ENCODE data around the gene HSBP1. TPM values are rescaled to one million over a fixed set of nuclear protein-coding genes. Genes with fewer than 3 reads are reported as not detected.

The HSBP1 gene
- total and polyA plus RNA-seq, 2 of the 8 experiments (the other 6 are each of a cell fraction or from before 2014, with no cell fraction given) = 78.4 to 219 TPM

DNA sequence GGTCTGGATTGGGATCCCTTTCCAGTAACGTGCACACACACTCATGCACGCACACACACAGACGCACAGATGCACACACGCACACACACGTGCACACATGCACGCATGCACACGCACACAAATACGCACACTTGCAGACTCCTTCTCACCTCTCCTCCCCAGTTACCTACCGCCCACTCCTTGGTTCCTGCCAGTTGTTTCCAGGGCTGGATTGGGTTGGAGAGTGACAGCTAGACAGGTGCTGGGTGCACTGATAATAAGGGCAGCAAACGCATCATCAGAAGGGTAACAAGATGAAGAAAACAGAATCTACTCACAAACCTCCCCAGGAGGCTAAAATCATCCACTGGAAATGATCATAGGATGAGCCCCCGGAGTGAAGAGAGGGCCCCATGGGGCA, 45.0 kb downstream of the HSBP1 start:
- no peaks in the 10 kb centered on the region for H3K23me2 ChIP-seq (ENCODE audit: low read depth, low read length)
- no peak overlapping the region for H2AFZ ChIP-seq (ENCODE audit: low read length)
- ChIA-PET CTCF (ENCODE audit: partially characterized antibody) (interaction anchor here (1.1 kb wide), 2 partner anchors 25 to 33 kb away, joined by 3 to 4 read pairs; no protein-coding TSS in a partner anchor), POLR2A (ENCODE audit: partially characterized antibody) (interaction anchor here (2.8 kb wide), 1 partner anchor 12 kb away, joined by 24 read pairs; no protein-coding TSS in a partner anchor)
- no peak overlapping the region for H4K5ac ChIP-seq (ENCODE audit: insufficient read length, low read depth, low read length)
- H4K8ac ChIP-seq (ENCODE audit: extremely low read depth, insufficient read depth, low read length) = no peak overlapping the region
- H3K4ac ChIP-seq (replicated peaks; ENCODE audit: insufficient read length, low read depth, low read length) = no peak overlapping the region
- no peaks in the 10 kb centered on the region for H4K20me1 ChIP-seq (replicated peaks in 1 of 2; ENCODE audit: control insufficient read depth in 1 of 2, insufficient read depth in 2 of 2, low read length in 2 of 2)
- H2BK120ac ChIP-seq (replicated peaks; ENCODE audit: low read depth, low read length) = no peak overlapping the region
- H3K23ac ChIP-seq (ENCODE audit: insufficient read length) = no peak overlapping the region
- H3K36me3 ChIP-seq (ENCODE audit: control insufficient read depth in 2 of 4, insufficient read depth in 4 of 4, low read length in 3 of 4) = no peaks in the 10 kb centered on the region
- WGBS, 2 experiments (ENCODE audit: extremely low coverage in 1 of 2, insufficient coverage in 1 of 2, insufficient read length in 1 of 2, insufficient replicate concordance in 2 of 2, low coverage in 1 of 2, low lambda C conversion rate in 2 of 2, missing lambda C conversion rate in 1 of 2) = 88% methylated on average over 11 of the region's 11 CpGs; no CpG with 5 or more reads in 1 of the 2 experiments
- H3K79me2 ChIP-seq (ENCODE audit: control insufficient read depth in 1 of 2, insufficient read depth in 2 of 2, low read length in 2 of 2) = no peaks in the 10 kb centered on the region
- H2BK12ac ChIP-seq (ENCODE audit: low read depth, low read length) = peak overlapping the region; percentile 77
- H3K4me2 ChIP-seq (ENCODE audit: insufficient read depth in 1 of 2, low read depth in 2 of 2, low read length in 2 of 2) = no peak overlapping the region
- FAIRE-seq = no peak
- TF ChIP-seq SRF (IDR thresholded peaks at IDR 0.05; ENCODE audit: low read depth, low read length) (no peak), EP300 (IDR thresholded peaks at IDR 0.05; ENCODE audit: borderline replicate concordance in 1 of 2, low read depth in 2 of 2, low read length in 2 of 2) (no peak), CBX8 (IDR thresholded peaks at IDR 0.05; ENCODE audit: borderline replicate concordance, low read depth, low read length) (no peak), GTF2F1 (IDR thresholded peaks at IDR 0.05; ENCODE audit: borderline replicate concordance, low read depth, low read length) (no peak)
- TF ChIP-seq, protein P1, sequence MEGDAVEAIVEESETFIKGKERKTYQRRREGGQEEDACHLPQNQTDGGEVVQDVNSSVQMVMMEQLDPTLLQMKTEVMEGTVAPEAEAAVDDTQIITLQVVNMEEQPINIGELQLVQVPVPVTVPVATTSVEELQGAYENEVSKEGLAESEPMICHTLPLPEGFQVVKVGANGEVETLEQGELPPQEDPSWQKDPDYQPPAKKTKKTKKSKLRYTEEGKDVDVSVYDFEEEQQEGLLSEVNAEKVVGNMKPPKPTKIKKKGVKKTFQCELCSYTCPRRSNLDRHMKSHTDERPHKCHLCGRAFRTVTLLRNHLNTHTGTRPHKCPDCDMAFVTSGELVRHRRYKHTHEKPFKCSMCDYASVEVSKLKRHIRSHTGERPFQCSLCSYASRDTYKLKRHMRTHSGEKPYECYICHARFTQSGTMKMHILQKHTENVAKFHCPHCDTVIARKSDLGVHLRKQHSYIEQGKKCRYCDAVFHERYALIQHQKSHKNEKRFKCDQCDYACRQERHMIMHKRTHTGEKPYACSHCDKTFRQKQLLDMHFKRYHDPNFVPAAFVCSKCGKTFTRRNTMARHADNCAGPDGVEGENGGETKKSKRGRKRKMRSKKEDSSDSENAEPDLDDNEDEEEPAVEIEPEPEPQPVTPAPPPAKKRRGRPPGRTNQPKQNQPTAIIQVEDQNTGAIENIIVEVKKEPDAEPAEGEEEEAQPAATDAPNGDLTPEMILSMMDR (IDR thresholded peaks at IDR 0.05; ENCODE audit: control extremely low read depth in 1 of 3, insufficient read depth in 1 of 3, low read depth in 1 of 3, low read length in 3 of 3) = no peak
- no peak overlapping the region for H3K18ac ChIP-seq (ENCODE audit: extremely low read depth, low read length)
- no peak overlapping the region for H3K56ac ChIP-seq (replicated peaks; ENCODE audit: insufficient read length, low read depth, low read length)
- no peak overlapping the region for H3K4me3 ChIP-seq (ENCODE audit: extremely low read depth in 1 of 4, insufficient read depth in 2 of 4, low read depth in 3 of 4, low read length in 4 of 4)
- no peak overlapping the region for H3K9ac ChIP-seq (replicated peaks in 1 of 4; ENCODE audit: extremely low read depth in 1 of 4, low read depth in 3 of 4, low read length in 3 of 4)
- no peak overlapping the region for H2AK5ac ChIP-seq (ENCODE audit: low read depth, low read length)
- H3K27me3 ChIP-seq (replicated peaks in 1 of 4; ENCODE audit: control insufficient read depth in 3 of 4, extremely low read depth in 1 of 4, insufficient read depth in 3 of 4, low read length in 3 of 4) = no peaks in the 10 kb centered on the region
- no peaks in the 10 kb centered on the region for H3K9me3 ChIP-seq (ENCODE audit: insufficient read depth in 2 of 2, low read depth in 1 of 2, low read length in 1 of 2)
- H4K91ac ChIP-seq (replicated peaks; ENCODE audit: insufficient read length, low read length) = peak overlapping the region; percentile 77
- peak overlapping the region; percentile 84; the same call in 1 of the 2 replicates for H2BK20ac ChIP-seq (ENCODE audit: low read length)
- H2BK5ac ChIP-seq (ENCODE audit: low read depth, low read length) = no peak overlapping the region; the same call in 1 of the 2 replicates
- no peaks in the 10 kb centered on the region for H3K79me1 ChIP-seq (ENCODE audit: low read depth, low read length)
- H3K4me1 ChIP-seq (replicated peaks in 1 of 4; ENCODE audit: control insufficient read depth in 3 of 4, insufficient read depth in 4 of 4, low read length in 3 of 4) = peaks cover 0 to 11% (median 4%) of the 10 kb centered on the region in 4 experiments; a peak in 4 of 7 replicates
- peak overlapping the region; percentile 97 for H2BK15ac ChIP-seq (ENCODE audit: low read length)
- no peak for DNase-seq (ENCODE audit: low read depth in 1 of 2, low spot score in 2 of 2)
- H3K14ac ChIP-seq (ENCODE audit: insufficient read length) = no peak overlapping the region
- H3K27ac ChIP-seq (ENCODE audit: low read depth, low read length) = no peak overlapping the region

Measured in H1 (cell line).